GM23338 (cell line): ENCODE results near the gene CYGB. TPM values are rescaled to one million over a fixed set of nuclear protein-coding genes. Genes with fewer than 3 reads are reported as not detected.

ENCODE experiments used
- ATAC-seq: fragments of 200-7000 bp; cut with Tn5 transposase; 3 replicates; pipeline ENCODE4 v1.9.1; 2020
- DNase-seq: peaks from one replicate; pipeline ENCODE4 v3.0.0-alpha.2; 2015; ENCODE audit warnings: low spot score
- H2AFZ ChIP-seq: fragments of 200-600 bp; sonication (generic); 2 replicates; pipeline ENCODE4 v1.8.0; 2016; ENCODE audit warnings: antibody characterized with exemption, mild to moderate bottlenecking, moderate library complexity
- H3F3A ChIP-seq: fragments of 200-600 bp; sonication (generic); replicated peaks from 2 replicates; pipeline ENCODE4 v1.8.0; 2017; ENCODE audit warnings: antibody characterized with exemption, mixed run types, low read depth
- H3K27ac ChIP-seq: fragments of 200-600 bp; sonication (generic); 2 replicates; pipeline ENCODE4 v1.6.1; 2016; ENCODE audit warnings: low read depth
- H3K27me3 ChIP-seq: fragments of 200-600 bp; sonication (generic); 2 replicates; pipeline ENCODE4 v1.8.0; 2016; ENCODE audit warnings: mild to moderate bottlenecking, mixed run types, moderate library complexity; ENCODE audit not compliant: insufficient read depth
- H3K36me3 ChIP-seq: fragments of 200-600 bp; sonication (generic); 2 replicates; pipeline ENCODE4 v1.8.0; 2016; ENCODE audit warnings: mild to moderate bottlenecking; ENCODE audit not compliant: insufficient read depth
- H3K4me1 ChIP-seq: fragments of 200-600 bp; sonication (generic); 2 replicates; pipeline ENCODE4 v1.8.0; 2016; ENCODE audit warnings: mild to moderate bottlenecking, moderate library complexity; ENCODE audit not compliant: insufficient read depth
- H3K4me2 ChIP-seq: fragments of 200-600 bp; sonication (generic); 2 replicates; pipeline ENCODE4 v1.7.1; 2017; ENCODE audit warnings: mixed run types
- H3K4me3 ChIP-seq: fragments of 200-600 bp; sonication (generic); 2 replicates; pipeline ENCODE4 v1.6.1; 2016; ENCODE audit warnings: mixed run types
- H3K79me2 ChIP-seq: fragments of 200-600 bp; sonication (generic); replicated peaks from 2 replicates; pipeline ENCODE4 v1.8.0; 2017; ENCODE audit warnings: mild to moderate bottlenecking; ENCODE audit not compliant: insufficient read depth
- H3K9me2 ChIP-seq: fragments of 200-600 bp; sonication (generic); 2 replicates; pipeline ENCODE4 v1.8.0; 2017; ENCODE audit not compliant: insufficient read depth
- H4K20me1 ChIP-seq: fragments of 200-600 bp; sonication (generic); replicated peaks from 2 replicates; pipeline ENCODE4 v1.8.0; 2017; ENCODE audit warnings: mild to moderate bottlenecking; ENCODE audit not compliant: insufficient read depth
- H3K27ac Mint-ChIP-seq: 2 replicates; pipeline ENCODE4 v1.8.0; 2020; ENCODE audit warnings: inconsistent platforms, mild to moderate bottlenecking, moderate library complexity, mixed read lengths
- H3K27me3 Mint-ChIP-seq: 3 replicates; pipeline ENCODE4 v1.8.0; 2022; ENCODE audit warnings: low read depth, mild to moderate bottlenecking, moderate library complexity, mixed read lengths, inconsistent platforms; ENCODE audit not compliant: insufficient read depth, poor library complexity
- H3K36me3 Mint-ChIP-seq: 3 replicates; pipeline ENCODE4 v1.8.0; 2021; ENCODE audit warnings: low read depth, mild to moderate bottlenecking, inconsistent platforms, moderate library complexity, mixed read lengths
- H3K4me1 Mint-ChIP-seq: 3 replicates; pipeline ENCODE4 v1.8.0; 2020; ENCODE audit warnings: mild to moderate bottlenecking, inconsistent platforms, mixed read lengths
- H3K4me3 Mint-ChIP-seq: 3 replicates; pipeline ENCODE4 v1.8.0; 2021; ENCODE audit warnings: moderate library complexity, mild to moderate bottlenecking, inconsistent platforms, mixed read lengths
- H3K9me3 Mint-ChIP-seq: 3 replicates; pipeline ENCODE4 v1.8.0; 2020; ENCODE audit warnings: moderate library complexity, mild to moderate bottlenecking, inconsistent platforms, mixed read lengths
- CREB1 ChIP-seq: fragments of 250-450 bp; sonication (Bioruptor Pico); IDR thresholded peaks from 2 replicates; pipeline ENCODE4 v1.5.0; 2020; ENCODE audit warnings: low read depth, mild to moderate bottlenecking, moderate library complexity
- ETS1 ChIP-seq: IDR thresholded peaks from 2 replicates; pipeline ENCODE4 v1.6.1; 2016; ENCODE audit warnings: antibody characterized with exemption
- POLR2AphosphoS5 ChIP-seq: IDR thresholded peaks from 2 replicates; pipeline ENCODE4 v1.6.1; 2016; ENCODE audit warnings: antibody characterized with exemption, low read depth
- REST ChIP-seq: IDR thresholded peaks from one replicate; pipeline ENCODE4 v1.6.1; 2018; ENCODE audit warnings: antibody characterized with exemption; ENCODE audit not compliant: unreplicated experiment
- STAT1 ChIP-seq: IDR thresholded peaks from one replicate; pipeline ENCODE4 v1.6.1; 2016; ENCODE audit warnings: antibody characterized with exemption; ENCODE audit not compliant: unreplicated experiment
- ZNF114 ChIP-seq: fragments of 250-450 bp; sonication (Bioruptor Pico); IDR thresholded peaks from 2 replicates; pipeline ENCODE4 v1.5.0; 2020; ENCODE audit warnings: mild to moderate bottlenecking, moderate library complexity
- ZNF331 ChIP-seq: fragments of 250-450 bp; sonication (Bioruptor Pico); IDR thresholded peaks from 2 replicates; pipeline ENCODE4 v1.5.0; 2020; ENCODE audit warnings: low read depth, mild to moderate bottlenecking, moderate library complexity
- ZNF462 ChIP-seq: fragments of 250-450 bp; sonication (Bioruptor Pico); IDR thresholded peaks from 2 replicates; pipeline ENCODE4 v1.5.0; 2020; ENCODE audit warnings: mild to moderate bottlenecking, moderate library complexity
- polyA plus RNA-seq: library from polyadenylated mRNA; unstranded; fragments of >200 nt; fragmentation: Nextera tagmentation; extraction: Ambion mirVana; gene quantifications from 2 replicates; pipeline ENCODE4 v1.2.1, GENCODE V29; 2016
- total RNA-seq: library from RNA; depleted of rRNA; stranded (reverse); fragments of >200 nt; shearing (Covaris generic); gene quantifications from 2 replicates; pipeline ENCODE4 v1.2.3, GENCODE V29; 2014

The CYGB gene
- total and polyA plus RNA-seq, 2 experiments from 2014 or later, result 1.2 to 1.7 TPM

GRCh38 chr17:76574166-76574565 lies 36.7 kb upstream of the CYGB start (continued):
- TF ChIP-seq ZNF462 (CRISPR knock-in tag) (no peak), CREB1 (no peak), ETS1 (no peak)

GRCh38 chr17:76573096-76573495 lies 35.6 kb upstream of the CYGB start:
- Histone ChIP-seq H3K4me2 (no peak overlapping the region), H3K4me3 (no peak overlapping the region), H3F3A (peaks cover 3% of the 10 kb centered on the region; the same call in 1 of the 2 replicates), H3K79me2 (no peaks in the 10 kb centered on the region), H3K27me3 (0 out of 2 replicates have a peak, but pooled peaks cover under 1% of the 10 kb centered on the region), H3K27ac (no peak overlapping the region), H2AFZ (no peak overlapping the region), H3K4me1 (peaks cover 12% of the 10 kb centered on the region), H3K36me3 (no peaks in the 10 kb centered on the region), H3K9me2 (no peaks in the 10 kb centered on the region), H4K20me1 (no peaks in the 10 kb centered on the region; the same call in 1 of the 2 replicates)
- no peak for ATAC-seq
- Mint-ChIP-seq H3K27me3 (peaks cover 13% of the 10 kb centered on the region), H3K4me3 (no peak overlapping the region), H3K4me1 (peaks cover 16% of the 10 kb centered on the region), H3K9me3 (no peaks in the 10 kb centered on the region), H3K27ac (no peak overlapping the region), H3K36me3 (no peaks in the 10 kb centered on the region)
- no peak for DNase-seq
- TF ChIP-seq POLR2AphosphoS5, result no peak
- TF ChIP-seq CREB1, result no peak
- no peak for TF ChIP-seq ZNF114 (CRISPR knock-in tag)
- no peak for TF ChIP-seq STAT1
- TF ChIP-seq ZNF331 (CRISPR knock-in tag), result no peak
- TF ChIP-seq REST, result no peak
